ENCODE results near the gene DNAH3. TPM values are rescaled to one million over a fixed set of nuclear protein-coding genes. Genes with fewer than 3 reads are reported as not detected.
A peak's percentile ranks its signal among the peaks of the same experiment; 100 is the strongest.

The DNAH3 gene
- total RNA-seq, 1 experiment from 2014 or later = 0.15 TPM

- no peak for TF ChIP-seq EGR1 (IDR thresholded peaks at IDR 0.05; ENCODE audit: low read depth)
- no peak for TF ChIP-seq ZNF274 (IDR thresholded peaks at IDR 0.05; ENCODE audit: low read depth, low read length)
- no peak for TF ChIP-seq ZFX (IDR thresholded peaks at IDR 0.05)
Measured at GRCh38 chr16:20904507-20905081, 246.1 kb downstream of the DNAH3 start (continued).

- H4K20me1 ChIP-seq (ENCODE audit: insufficient read depth) = no peaks in the 10 kb centered on the region
- H3K9me3 ChIP-seq (ENCODE audit: control insufficient read depth in 1 of 2, insufficient read depth in 1 of 2, low read depth in 1 of 2, low read length in 2 of 2) = no peaks in the 10 kb centered on the region
- no peaks in the 10 kb centered on the region for H3K36me3 ChIP-seq (ENCODE audit: control insufficient read depth in 1 of 2, insufficient read depth in 2 of 2, low read length in 2 of 2)
- no peak for TF ChIP-seq SRF (IDR thresholded peaks at IDR 0.05; ENCODE audit: low read depth)
- TF ChIP-seq, protein P1, sequence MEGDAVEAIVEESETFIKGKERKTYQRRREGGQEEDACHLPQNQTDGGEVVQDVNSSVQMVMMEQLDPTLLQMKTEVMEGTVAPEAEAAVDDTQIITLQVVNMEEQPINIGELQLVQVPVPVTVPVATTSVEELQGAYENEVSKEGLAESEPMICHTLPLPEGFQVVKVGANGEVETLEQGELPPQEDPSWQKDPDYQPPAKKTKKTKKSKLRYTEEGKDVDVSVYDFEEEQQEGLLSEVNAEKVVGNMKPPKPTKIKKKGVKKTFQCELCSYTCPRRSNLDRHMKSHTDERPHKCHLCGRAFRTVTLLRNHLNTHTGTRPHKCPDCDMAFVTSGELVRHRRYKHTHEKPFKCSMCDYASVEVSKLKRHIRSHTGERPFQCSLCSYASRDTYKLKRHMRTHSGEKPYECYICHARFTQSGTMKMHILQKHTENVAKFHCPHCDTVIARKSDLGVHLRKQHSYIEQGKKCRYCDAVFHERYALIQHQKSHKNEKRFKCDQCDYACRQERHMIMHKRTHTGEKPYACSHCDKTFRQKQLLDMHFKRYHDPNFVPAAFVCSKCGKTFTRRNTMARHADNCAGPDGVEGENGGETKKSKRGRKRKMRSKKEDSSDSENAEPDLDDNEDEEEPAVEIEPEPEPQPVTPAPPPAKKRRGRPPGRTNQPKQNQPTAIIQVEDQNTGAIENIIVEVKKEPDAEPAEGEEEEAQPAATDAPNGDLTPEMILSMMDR (IDR thresholded peaks at IDR 0.05 in 2 of 3, conservative IDR thresholded peaks at IDR 0.05 in 1 of 3; ENCODE audit: borderline replicate concordance in 1 of 3, insufficient read depth in 1 of 3, low read depth in 2 of 3, low read length in 2 of 3) = no peak
- no peak for TF ChIP-seq ZBTB33 (IDR thresholded peaks at IDR 0.05; ENCODE audit: extremely low read depth, insufficient replicate concordance, low read length)
- no peak for TF ChIP-seq EZH2phosphoT487 (IDR thresholded peaks at IDR 0.05; ENCODE audit: borderline replicate concordance)
- TF ChIP-seq YY1 (IDR thresholded peaks at IDR 0.05; ENCODE audit: extremely low read depth, insufficient replicate concordance, low read depth, low read length) = no peak
- TF ChIP-seq ATF3 (IDR thresholded peaks at IDR 0.05) = no peak
- no peak for TF ChIP-seq MAX (IDR thresholded peaks at IDR 0.05)
- no peak for TF ChIP-seq RAD21 (IDR thresholded peaks at IDR 0.05; ENCODE audit: low read depth)
- no peak for TF ChIP-seq CBX3 (IDR thresholded peaks at IDR 0.05; ENCODE audit: low read depth)
- no peak for TF ChIP-seq FOSL1 (IDR thresholded peaks at IDR 0.05; ENCODE audit: low read depth)
- no peak for TF ChIP-seq TCF7L2 (IDR thresholded peaks at IDR 0.05; ENCODE audit: borderline replicate concordance, extremely low read depth, insufficient read depth, insufficient read length)
- no peak for TF ChIP-seq JUND (IDR thresholded peaks at IDR 0.05)
- no peak for TF ChIP-seq ELF1 (IDR thresholded peaks at IDR 0.05; ENCODE audit: borderline replicate concordance, low read depth)
- no peak for TF ChIP-seq POLR2AphosphoS5 (IDR thresholded peaks at IDR 0.05; ENCODE audit: low read depth, low read length)
- no peak for TF ChIP-seq SIN3A (IDR thresholded peaks at IDR 0.05; ENCODE audit: low read depth)
- TF ChIP-seq POLR2A (IDR thresholded peaks at IDR 0.05; ENCODE audit: borderline replicate concordance, extremely low read depth, insufficient read depth, insufficient read length) = no peak
- peaks cover 29% of the 10 kb centered on the region for H3K79me2 ChIP-seq (ENCODE audit: insufficient read depth, low read length)
- peaks cover 58 to 80% of the 10 kb centered on the region in 2 experiments for H3K4me1 ChIP-seq (ENCODE audit: control insufficient read depth in 1 of 2, insufficient read depth in 2 of 2, low read length in 2 of 2)
- intact Hi-C loops (cut with micrococcal nuclease) = loop anchor here (5.0 to 10.0 kb wide), 3 partner anchors 37 to 401 kb away; no protein-coding TSS in a partner anchor
- DNase-seq (ENCODE audit: low read depth, low spot score) = no peak
- H3K9ac ChIP-seq (ENCODE audit: low read length) = peak overlapping the region; percentile 34
- no peaks in the 10 kb centered on the region for H3K9me2 ChIP-seq (ENCODE audit: insufficient read depth)
- ChIA-PET RAD21 (ENCODE audit: low non-redundant PET in 1 of 2, low total read pairs in 2 of 2, uncharacterized antibody in 2 of 2, unreplicated experiment in 2 of 2) (no interaction called here), CTCF (no interaction called here), POLR2A (interaction anchor here (1.5 kb wide), 1 partner anchor 10 kb away, joined by 5 read pairs; no protein-coding TSS in a partner anchor)
- no peak for ATAC-seq
- H3K27ac ChIP-seq (ENCODE audit: low read depth, low read length) = peak overlapping the region; percentile 85
- BruUV-seq (replicated peaks) = no TSS peak
- H3K4me2 ChIP-seq (ENCODE audit: low read length) = peak overlapping the region; percentile 63
- H2AFZ ChIP-seq (ENCODE audit: low read depth, low read length, poor library complexity, severe bottlenecking) = no peak overlapping the region
- no peaks in the 10 kb centered on the region for H3K27me3 ChIP-seq (ENCODE audit: insufficient read depth, low read length)
- H3K4me3 ChIP-seq (replicated peaks in 1 of 2; ENCODE audit: low read depth in 1 of 2, low read length in 2 of 2) = no peak overlapping the region
Measured at GRCh38 chr16:20903899-20904506, 246.6 kb downstream of the DNAH3 start.
